Heart right ventricle (tissue), 16 donors: ENCODE measurements around the gene ZNRD2. TPM values are rescaled to one million over a fixed set of nuclear protein-coding genes. Genes with fewer than 3 reads are reported as not detected.

Source experiments
- ATAC-seq, 8 donors: fragments of 200-7000 bp; cut with Tn5 transposase; one replicate each; pipeline ENCODE4 v1.9.1; 2020; ENCODE audit warnings: mild to moderate bottlenecking in 8 of 8, moderate library complexity in 8 of 8, moderate number of reproducible peaks in 1 of 8
- DNase-seq, 2 donors: peaks; one replicate each; pipeline ENCODE4 v3.0.0-alpha.2; 2020
- H3K27ac ChIP-seq, 10 donors: fragments of 200-600 bp; sonication (generic) in 2 of 10; one replicate each; pipeline versions ENCODE4 v1.5.0 to v1.8.0; 2020 to 2022; ENCODE audit warnings: mild to moderate bottlenecking in 3 of 10
- H3K27me3 ChIP-seq, 7 donors: fragments of 200-600 bp; one replicate each; pipeline ENCODE4 v1.8.0; 2021 to 2022; ENCODE audit warnings: mild to moderate bottlenecking in 2 of 7
- H3K36me3 ChIP-seq, 9 donors: fragments of 200-600 bp; sonication (generic) in 1 of 9; one replicate each; pipeline versions ENCODE4 v1.5.0 to v1.8.0; 2020 to 2022; ENCODE audit warnings: mild to moderate bottlenecking in 2 of 9
- H3K4me1 ChIP-seq, 9 donors: fragments of 200-600 bp; sonication (generic) in 1 of 9; one replicate each; pipeline versions ENCODE4 v1.5.0 to v1.8.0; 2020 to 2022; ENCODE audit warnings: mild to moderate bottlenecking in 4 of 9
- H3K4me3 ChIP-seq, 10 donors: fragments of 200-600 bp; sonication (generic) in 2 of 10; one replicate each; pipeline versions ENCODE4 v1.5.0 to v1.8.0; 2020 to 2022; ENCODE audit warnings: mild to moderate bottlenecking in 7 of 10, moderate library complexity in 2 of 10
- H3K9me3 ChIP-seq, 11 donors: fragments of 200-600 bp in 10 of 11; sonication (generic) in 2 of 11; one replicate each; pipeline versions ENCODE4 v1.5.0 to v1.8.0; 2013 to 2022; ENCODE audit warnings: mild to moderate bottlenecking in 2 of 11, control low read depth in 1 of 11, moderate library complexity in 1 of 11
- CTCF ChIP-seq, 9 donors: fragments of 200-600 bp; sonication (generic) in 2 of 9; IDR thresholded peaks; one replicate each; pipeline versions ENCODE4 v1.5.0 to v1.8.0; 2021 to 2022; ENCODE audit warnings: antibody characterized with exemption in 9 of 9, mild to moderate bottlenecking in 5 of 9, moderate library complexity in 1 of 9
- WGBS, 2 donors: extraction: QIAGEN DNeasy Blood & Tissue Kit; methylation state at CpG; one replicate each; pipeline ENCODE4 v1.1.7; 2013; ENCODE audit warnings: inconsistent platforms in 1 of 2; 5-methylcytosine and 5-hydroxymethylcytosine counted together
- intact Hi-C, 10 donors: fragments of 100-400 bp; cut with DNase I; formaldehyde crosslinking; loops; one replicate each; pipeline versions ENCODE4 v1.11.1 to v1.14.2; 2022
- polyA plus RNA-seq, 2 donors: library from polyadenylated mRNA; stranded (reverse); fragments of 200-250 nt; gene quantifications; one replicate each; pipeline ENCODE4 v1.2.3, GENCODE V29; 2013
- total RNA-seq, 10 donors: library from RNA; stranded (reverse); fragmentation: NEBNext Ultra II Directional in 3 of 10; extraction: Animal tissue kit (Norgen Biotek cat#: 25700) in 3 of 10; gene quantifications; one replicate each; pipeline versions ENCODE4 v1.2.1 to v1.2.4, GENCODE V29; 2021 to 2023
- donor health status: Arrhythmogenic right ventricular cardiomyopathy.
- donor health status: ischemic (EF 13 %, LVEDD 7.1; RV severe dilation, severe dysfunction).
- donor health status: healthy with polysubstance abuse.
- donor health status: DM: no; HTN: yes; CAD: no.
- donor health status: DM: no; HTN: no; CAD: no.
- donor health status: ischemic (EF 25% LVEDD 6.9; RV normal size, moderate dysfunction).
- donor health status: ischemic (EF 25% LVEDD 5.7; RV mildly dilated, moderate dysfunction).
- donor health status: healthy.
- donor health status: DM: yes; HTN: yes; CAD: no.
- donor health status: Ischemic cardiomyopathy.
- donor health status: ischemic (EF 35%, LVEDD 5.7; RV mildly dilated, moderate dysfunction).
- donor health status: nonischemic (EF 11% LVEDD 7.7; RV severe dilation, severe dysfunction).
- donor health status: DM: yes; HTN: yes; CAD: no.
- donor health status: PGD.
- donor health status: ischemic (EF 29% LVEDD 5.4; RV normal size, mild dysfunction).
- donor health status: nonischemic (EF 23%, LVEDD 6.1; RV moderate dilation, normal function).

The ZNRD2 gene
- total and polyA plus RNA-seq, 12 donors, result 23.7 to 92.0 (median 27.7) TPM

DNA sequence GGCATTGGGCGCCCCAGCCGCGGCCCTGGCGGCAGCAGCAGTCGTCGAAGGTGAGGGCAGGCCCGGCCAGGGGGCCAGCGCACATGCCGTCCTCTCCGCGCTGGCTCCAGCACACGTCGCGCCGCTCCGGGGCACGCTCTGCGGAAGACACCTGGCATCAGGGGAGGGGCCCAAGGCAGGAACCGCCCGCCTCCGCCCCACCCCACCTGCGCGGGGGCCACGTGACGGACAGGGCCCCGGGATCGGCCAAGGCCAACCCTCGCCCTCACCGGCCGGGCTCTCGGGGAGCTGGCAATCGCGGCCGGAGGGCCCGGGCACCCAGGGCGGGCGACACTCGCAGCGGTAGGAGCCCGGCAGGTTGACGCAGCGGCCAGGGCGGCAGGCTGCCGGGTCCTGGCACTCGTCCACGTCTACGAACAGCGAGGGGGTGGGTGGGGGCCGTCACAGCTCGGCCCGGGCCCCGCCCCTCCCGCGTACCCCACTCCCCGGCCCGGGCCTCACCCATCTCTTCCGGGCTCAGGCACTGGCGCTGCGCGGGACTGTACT is 30.5 kb upstream of the ZNRD2 start:
- no peaks in the 10 kb centered on the region for H3K27me3 ChIP-seq
- H3K4me3 ChIP-seq, result peak overlapping the region; percentile 3 to 71 (median 55)
- peak overlapping the region; percentile 74 to 94 (median 87) for H3K27ac ChIP-seq
- peak in 1 of 9 donors; percentile 57 for TF ChIP-seq CTCF (IDR thresholded peaks at IDR 0.05)
- 22 to 25% methylated on average over 57 to 60 of the region's 60 CpGs for WGBS, 2 donors
- ATAC-seq, result peak in 2 of 8 donors; percentile 0 to 6
- H3K4me1 ChIP-seq, result peaks cover 11 to 28% (median 21%) of the 10 kb centered on the region in 9 donors
- peaks cover 0 to 72% (median 17%) of the 10 kb centered on the region in 9 donors for H3K36me3 ChIP-seq
- no peaks in the 10 kb centered on the region for H3K9me3 ChIP-seq
- intact Hi-C loops, result loop anchor here in 9 of 10 donors (1.0 to 10.0 kb wide), 14 partner anchors 18 to 75 kb away; partner anchors contain the start of genes FAM89B (in 3 of the 9), ZNRD2 (in 3 of the 9), LTBP3 (in 2 of the 9) and MAP3K11 (in 2 of the 9)
- DNase-seq, result no peak

DNA sequence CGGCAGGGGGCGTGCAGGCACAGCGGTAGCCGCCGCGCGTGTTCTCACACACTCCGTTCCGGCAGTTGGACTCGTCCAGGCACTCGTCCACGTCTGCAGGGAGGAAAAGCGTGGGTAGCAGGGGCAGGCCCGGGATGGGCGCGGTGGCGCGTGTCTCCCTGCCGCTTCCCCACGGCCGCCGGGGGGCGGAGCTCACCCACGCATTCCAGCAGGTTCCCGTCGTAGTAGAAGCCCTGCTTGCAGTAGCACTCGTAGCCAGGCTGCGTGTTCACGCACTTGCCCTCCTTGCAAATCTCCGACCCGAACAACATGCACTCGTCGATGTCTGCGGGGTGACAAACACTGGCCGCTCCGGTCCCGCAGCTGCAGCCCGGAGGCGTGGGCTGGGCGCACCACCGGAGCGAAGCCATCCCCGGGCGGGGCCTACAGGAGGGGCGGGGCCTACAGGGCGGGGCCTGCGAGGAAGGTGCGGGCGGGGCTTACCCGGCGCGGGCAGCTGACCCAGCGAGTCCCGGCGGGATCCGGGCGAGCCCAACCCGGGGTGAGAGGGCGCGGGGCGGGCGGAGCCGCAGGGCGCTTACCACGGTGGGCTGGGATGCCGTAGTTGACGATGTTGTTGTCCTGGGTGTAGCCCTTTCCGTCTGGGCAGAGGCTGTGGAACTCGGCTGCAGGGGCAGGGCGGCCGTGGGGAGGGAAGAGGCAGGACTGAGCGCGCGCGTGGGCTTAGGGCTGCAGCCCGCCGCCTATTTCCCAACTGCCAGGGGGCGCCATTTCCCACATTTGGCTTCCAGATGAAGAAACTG is 29.8 kb upstream of the ZNRD2 start:
- H3K4me1 ChIP-seq, result peaks cover 11 to 28% (median 21%) of the 10 kb centered on the region in 9 donors
- 0% methylated on average over 76 to 77 of the region's 78 CpGs for WGBS, 2 donors

GRCh38 chr11:65541093-65541982 is 28.9 kb upstream of the ZNRD2 start:
- H3K9me3 ChIP-seq, result no peaks in the 10 kb centered on the region
- no peak for DNase-seq
- ATAC-seq, result peak in 1 of 8 donors; percentile 1
- intact Hi-C loops, result loop anchor here in 8 of 10 donors (1.0 to 5.0 kb wide), 11 partner anchors 27 to 73 kb away; partner anchors contain the start of genes FAM89B (in 2 of the 8), MAP3K11 (in 2 of the 8), PCNX3 (in 1 of the 8) and ZNRD2 (in 1 of the 8)
- peaks cover 0 to 72% (median 14%) of the 10 kb centered on the region in 9 donors for H3K36me3 ChIP-seq
- H3K27me3 ChIP-seq, result no peaks in the 10 kb centered on the region
- peak overlapping the region in 9 of 10 donors; percentile 26 to 71 (median 55) for H3K4me3 ChIP-seq
- TF ChIP-seq CTCF (IDR thresholded peaks at IDR 0.05), result peak in 1 of 9 donors; percentile 4
- H3K27ac ChIP-seq, result peak overlapping the region; percentile 74 to 94 (median 87)
- 40 to 47% methylated on average over 18 of the region's 18 CpGs for WGBS, 2 donors
- H3K4me1 ChIP-seq, result peaks cover 11 to 30% (median 21%) of the 10 kb centered on the region in 9 donors

More for the DNA sequence above, 29.8 kb upstream of the ZNRD2 start:
- peak; percentile 90 to 91 for DNase-seq
- no peaks in the 10 kb centered on the region for H3K9me3 ChIP-seq
- H3K4me3 ChIP-seq, result peak overlapping the region; percentile 3 to 71 (median 55)
- H3K27me3 ChIP-seq, result no peaks in the 10 kb centered on the region
- H3K36me3 ChIP-seq, result peaks cover 0 to 72% (median 17%) of the 10 kb centered on the region in 9 donors
- TF ChIP-seq CTCF (IDR thresholded peaks at IDR 0.05), result peak; percentile 70 to 94 (median 85)
- H3K27ac ChIP-seq, result peak overlapping the region; percentile 74 to 94 (median 87)
- peak; percentile 88 to 95 (median 93) for ATAC-seq
- intact Hi-C loops, result loop anchor here in 8 of 10 donors (1.0 to 5.0 kb wide), 13 partner anchors 18 to 74 kb away; partner anchors contain the start of genes FAM89B (in 2 of the 8), LTBP3 (in 2 of the 8), MAP3K11 (in 2 of the 8) and ZNRD2 (in 2 of the 8)
